HepG2 (cell line): ENCODE results near the gene LDB2. TPM values are rescaled to one million over a fixed set of nuclear protein-coding genes. Genes with fewer than 3 reads are reported as not detected.

Source experiments
- ATAC-seq: fragments of 200-7000 bp; cut with Tn5 transposase; 3 replicates; pipeline ENCODE4 v1.9.1; 2020; ENCODE audit warnings: mild to moderate bottlenecking, moderate library complexity
- BruUV-seq: library from RNA; stranded (reverse); fragments of 400-500 nt; replicated peaks from 2 replicates; lab custom pipeline; 2021; lab: Mats Ljungman, UMichigan
- CTCF ChIA-PET: fragments of 300-600 bp; formaldehyde crosslinking; extraction: SDS; loops from one replicate; lab custom pipeline; 2021; ENCODE audit warnings: low total read pairs, inconsistent platforms, low intra/inter-chr PET ratio; lab: Yijun Ruan, JAX
- POLR2A ChIA-PET: fragments of 350-600 bp; sonication (Branson Sonifier 250); formaldehyde crosslinking; loops from one replicate; lab custom pipeline; 2020; ENCODE audit warnings: antibody characterized with exemption, inconsistent platforms; lab: Yijun Ruan, JAX
- DNase-seq: peaks from one replicate; pipeline ENCODE4 v3.0.0-alpha.2; 2015; ENCODE audit warnings: low spot score
- FAIRE-seq: peaks from 3 replicates; lab custom pipeline; 2011; peaks lifted over from hg19 to GRCh38; lab: Jason Lieb, UNC
- H2AFZ ChIP-seq: one replicate; pipeline ENCODE4 v1.6.1; 2011; ENCODE audit warnings: low read length, inconsistent platforms
- H3K27ac ChIP-seq: fragments of 300-600 bp; 3 replicates; pipeline ENCODE4 v1.8.0; 2011; ENCODE audit warnings: mixed run types, mild to moderate bottlenecking, mixed read lengths, low read length, inconsistent platforms; ENCODE audit not compliant: insufficient read depth; ENCODE audit errors: extremely low read length
- H3K27me3 ChIP-seq, 2 experiments: fragments of 200-600 bp in 1 of 2; 2 replicates in 1 of 2; 3 replicates in 1 of 2; pipeline versions ENCODE4 v1.6.0 to v1.8.0; 2011; ENCODE audit warnings: low read length in 2 of 2, mild to moderate bottlenecking in 2 of 2, moderate library complexity in 2 of 2, inconsistent platforms in 1 of 2; ENCODE audit not compliant: insufficient read depth in 2 of 2, control insufficient read depth in 1 of 2
- H3K36me3 ChIP-seq, 2 experiments: fragments of 200-600 bp in 1 of 2; replicated peaks in 1 of 2; 2 replicates in 1 of 2; 3 replicates in 1 of 2; pipeline versions ENCODE4 v1.5.1 to v1.8.0; 2011; ENCODE audit warnings: low read length in 2 of 2, inconsistent platforms in 1 of 2; ENCODE audit not compliant: insufficient read depth in 2 of 2, control insufficient read depth in 1 of 2
- H3K4me1 ChIP-seq: 2 replicates; pipeline ENCODE4 v1.5.1; 2012; ENCODE audit warnings: low read length, inconsistent platforms; ENCODE audit not compliant: insufficient read depth
- H3K4me2 ChIP-seq: 2 replicates; pipeline ENCODE4 v1.6.0; 2011; ENCODE audit warnings: low read depth, low read length, inconsistent platforms
- H3K4me3 ChIP-seq, 3 experiments: fragments of 200-600 bp in 1 of 3; sonication (generic), shearing (Covaris generic) in 1 of 3; replicated peaks in 1 of 3; 2 replicates each; pipeline ENCODE4 v1.5.1; 2011 to 2016; ENCODE audit warnings: low read length in 3 of 3, inconsistent platforms in 2 of 3, low read depth in 2 of 3, mild to moderate bottlenecking in 2 of 3, control low read depth in 1 of 3, mixed read lengths in 1 of 3; ENCODE audit not compliant: insufficient read depth in 1 of 3
- H3K79me2 ChIP-seq: one replicate; pipeline ENCODE4 v1.6.1; 2011; ENCODE audit warnings: low read length, inconsistent platforms; ENCODE audit not compliant: insufficient read depth
- H3K9ac ChIP-seq: 2 replicates; pipeline ENCODE4 v1.6.0; 2011; ENCODE audit warnings: mild to moderate bottlenecking, low read depth, low read length, inconsistent platforms; ENCODE audit not compliant: insufficient read depth
- H3K9me3 ChIP-seq: 2 replicates; pipeline ENCODE4 v1.5.1; 2012; ENCODE audit warnings: mild to moderate bottlenecking, low read length
- H4K20me1 ChIP-seq: 2 replicates; pipeline ENCODE4 v1.6.0; 2011; ENCODE audit warnings: inconsistent platforms, mild to moderate bottlenecking, low read length, moderate library complexity; ENCODE audit not compliant: insufficient read depth
- CAMTA2 ChIP-seq: sonication (generic); formaldehyde crosslinking; IDR thresholded peaks from 2 replicates; pipeline ENCODE4 v1.4.0; 2020; ENCODE audit warnings: mild to moderate bottlenecking, missing genetic modification reagents, borderline replicate concordance
- MED1 ChIP-seq: sonication (generic); formaldehyde crosslinking; IDR thresholded peaks from 2 replicates; pipeline ENCODE4 v1.4.0; 2020; ENCODE audit warnings: missing genetic modification reagents
- RCOR2 ChIP-seq: IDR thresholded peaks from 2 replicates; pipeline ENCODE4 v1.6.1; 2016; ENCODE audit warnings: missing biosample characterization, missing genetic modification reagents
- SOX13 ChIP-seq, 3 experiments: fragments of 450-650 bp in 1 of 3; sonication (generic) in 1 of 3; formaldehyde crosslinking in 1 of 3; IDR thresholded peaks in 2 of 3; conservative IDR thresholded peaks in 1 of 3; 2 replicates each; pipeline versions ENCODE4 v1.5.0 to v1.6.1; 2016 to 2020; ENCODE audit warnings: antibody characterized with exemption in 1 of 3, mild to moderate bottlenecking in 1 of 3, missing compliant biosample characterization in 1 of 3, missing genetic modification reagents in 1 of 3, moderate library complexity in 1 of 3
- SRY ChIP-seq: sonication (generic); formaldehyde crosslinking; IDR thresholded peaks from 2 replicates; pipeline ENCODE4 v1.8.0; 2022; ENCODE audit warnings: mild to moderate bottlenecking, missing genetic modification reagents
- TGIF2 ChIP-seq: IDR thresholded peaks from 2 replicates; pipeline ENCODE4 v1.6.1; 2016; ENCODE audit warnings: control low read depth, missing compliant biosample characterization
- WGBS: methylation state at CpG from one replicate; pipeline ENCODE4 v1.1.6; 2017; ENCODE audit warnings: low lambda C conversion rate; 5-methylcytosine and 5-hydroxymethylcytosine counted together
- in situ Hi-C: cut with HindIII; loops from 2 replicates; pipeline ENCODE4 v1.10.0; 2017; ENCODE audit warnings: low pct_unique_long_range_greater_than_20kb; ENCODE audit not compliant: extremely low pct_ligation_motif_present
- intact Hi-C: fragments of 100-400 bp; cut with micrococcal nuclease; formaldehyde crosslinking; loops from one replicate; pipeline ENCODE4 v1.10.0; 2022; ENCODE audit not compliant: unreplicated experiment
- polyA plus RNA-seq, 8 experiments: library from polyadenylated mRNA; depleted of rRNA in 3 of 8; stranded (reverse) in 7 of 8; unstranded in 1 of 8; fragments of >200 nt; fragmentation: Illumina TruSeq in 4 of 8; extraction: Trizol in 4 of 8; gene quantifications; 2 replicates each; pipeline versions ENCODE4 v1.2.1 to v1.2.3, GENCODE V29; 2011 to 2016; ENCODE audit warnings: low read depth in 4 of 8, missing spikeins in 1 of 8, mixed read lengths in 1 of 8; ENCODE audit not compliant: insufficient read depth in 1 of 8
- total RNA-seq, 5 experiments: library from RNA; depleted of rRNA; stranded (reverse); fragments of >200 nt; fragmentation: Illumina TruSeq; extraction: Trizol; gene quantifications; 2 replicates each; pipeline ENCODE4 v1.2.3, GENCODE V29; 2016; ENCODE audit warnings: low read depth in 1 of 5

Gene LDB2
- total and polyA plus RNA-seq, 2 of the 13 experiments (the other 11 are each of a cell fraction or from before 2014, with no cell fraction given), result not detected

- no peak for TF ChIP-seq RCOR2
- no peak for TF ChIP-seq MED1
- TF ChIP-seq CAMTA2 (CRISPR knock-in tag), result no peak
- TF ChIP-seq TGIF2 (CRISPR knock-in tag), result no peak
Measured at GRCh38 chr4:16896881-16897750, 1.3 kb downstream of the LDB2 start (continued).

DNA sequence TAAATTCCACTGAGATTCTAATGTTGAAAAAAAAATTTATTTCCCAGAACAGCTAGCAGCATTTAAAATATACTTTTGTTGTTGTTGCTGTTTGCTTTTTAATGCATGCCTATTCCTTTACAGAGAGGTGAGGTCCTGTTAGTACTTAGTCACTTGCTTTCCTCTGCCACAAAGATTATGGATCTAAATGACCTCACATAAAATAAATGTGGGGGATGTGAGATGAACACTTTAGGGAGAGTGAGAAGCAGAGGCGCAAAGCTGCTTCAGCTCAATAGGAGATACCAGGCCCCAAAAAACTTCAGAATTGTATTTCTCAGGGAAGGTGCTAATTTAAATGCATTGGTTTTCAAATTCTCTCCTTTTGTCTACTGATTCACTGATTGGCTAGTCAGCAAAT is 4.0 kb downstream of the LDB2 start:
- Histone ChIP-seq H3K27me3 (peaks cover 3 to 7% of the 10 kb centered on the region in 2 experiments; a peak in 2 of 5 replicates), H3K4me2 (no peak overlapping the region), H3K4me1 (no peaks in the 10 kb centered on the region), H3K79me2 (no peaks in the 10 kb centered on the region), H3K27ac (no peak overlapping the region), H3K9ac (no peak overlapping the region), H3K9me3 (no peaks in the 10 kb centered on the region), H3K36me3 (no peaks in the 10 kb centered on the region), H2AFZ (no peak overlapping the region), H3K4me3 (no peak overlapping the region), H4K20me1 (no peaks in the 10 kb centered on the region)
- intact Hi-C loops, result no loop called here
- WGBS, result 100% methylated on average over 1 of the region's 1 CpG
- ATAC-seq, result no peak
- BruUV-seq, result no TSS peak
- FAIRE-seq, result no peak
- DNase-seq, result no peak
- in situ Hi-C loops, result no loop called here
- ChIA-PET POLR2A (no interaction called here), CTCF (no interaction called here)
- no peak for TF ChIP-seq SRY (CRISPR knock-in tag)
- no peak for TF ChIP-seq SOX13 (IDR thresholded peaks at IDR 0.05)
- no peak for TF ChIP-seq SOX13 (CRISPR knock-in tag; conservative IDR thresholded peaks at IDR 0.05 in 1 of 2, IDR thresholded peaks at IDR 0.05 in 1 of 2)
